HG02884 (cell line): ENCODE results near the gene TACC3.

Experiments used
- ATAC-seq: cut with Tn5 transposase; IDR thresholded peaks from one replicate; pipeline ENCODE4 v1.9.1; 2021; ENCODE audit warnings: mild to moderate bottlenecking, moderate library complexity; ENCODE audit not compliant: unreplicated experiment

The TACC3 gene

DNA sequence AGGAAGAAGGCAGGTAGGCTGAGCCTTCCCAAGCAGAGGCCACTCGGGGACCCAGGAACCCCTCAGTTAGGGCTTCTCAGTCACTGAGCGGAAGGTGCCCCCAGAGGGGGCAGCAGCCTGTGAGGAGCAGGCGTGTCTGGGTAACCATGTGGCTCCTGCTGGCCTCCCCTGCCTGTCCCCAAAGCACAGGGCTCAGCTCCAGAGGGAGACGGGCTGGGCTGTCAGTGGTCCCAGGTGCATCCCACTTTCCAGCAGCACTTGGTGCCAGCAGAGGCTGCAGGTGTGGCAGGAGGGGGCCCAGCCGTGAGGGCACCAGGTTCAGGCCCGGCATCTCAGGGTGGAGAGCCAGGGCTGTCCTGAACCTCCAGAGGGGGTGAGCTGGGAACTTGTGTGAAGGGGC lies 22.7 kb downstream of the TACC3 start:
- no peak for ATAC-seq

DNA sequence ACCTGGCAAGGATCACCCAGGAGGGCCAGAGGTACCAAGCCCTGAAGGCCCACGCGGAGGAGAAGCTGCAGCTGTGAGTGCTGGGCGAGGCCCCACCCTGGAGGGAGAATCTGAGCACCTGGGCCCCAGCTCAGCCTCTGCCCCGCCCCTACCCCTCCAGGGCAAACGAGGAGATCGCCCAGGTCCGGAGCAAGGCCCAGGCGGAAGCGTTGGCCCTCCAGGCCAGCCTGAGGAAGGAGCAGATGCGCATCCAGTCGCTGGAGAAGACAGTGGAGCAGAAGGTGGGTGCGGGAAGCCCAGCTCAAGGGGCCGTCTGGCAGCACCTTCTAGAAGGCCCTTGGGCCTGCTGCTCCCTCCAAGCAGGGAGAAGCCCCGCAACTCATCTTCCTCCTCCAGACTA lies 23.2 kb downstream of the TACC3 start:
- ATAC-seq, result no peak

DNA sequence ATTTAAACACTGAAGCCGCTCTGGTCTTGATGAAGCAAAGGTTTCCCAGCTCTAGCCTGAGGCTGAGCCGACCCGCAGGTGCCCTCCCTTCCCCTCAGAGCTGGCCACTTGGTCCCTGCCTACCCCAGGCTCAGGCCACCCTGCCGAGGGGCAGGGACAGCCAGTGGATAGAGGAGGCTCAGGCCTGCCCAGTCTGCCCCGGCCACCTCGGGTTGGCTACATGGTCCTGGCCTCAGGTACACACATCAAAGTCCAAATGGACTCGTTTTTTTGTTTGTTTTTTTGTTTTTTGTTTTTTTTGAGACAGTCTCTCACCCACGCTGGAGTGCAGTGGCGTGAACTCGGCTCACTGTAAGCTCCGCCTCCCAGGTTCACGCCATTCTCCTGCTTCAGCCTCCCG lies 23.8 kb downstream of the TACC3 start:
- ATAC-seq, result no peak

GRCh38 chr4:1745697-1746096 lies 24.4 kb downstream of the TACC3 start:
- ATAC-seq, result no peak

DNA sequence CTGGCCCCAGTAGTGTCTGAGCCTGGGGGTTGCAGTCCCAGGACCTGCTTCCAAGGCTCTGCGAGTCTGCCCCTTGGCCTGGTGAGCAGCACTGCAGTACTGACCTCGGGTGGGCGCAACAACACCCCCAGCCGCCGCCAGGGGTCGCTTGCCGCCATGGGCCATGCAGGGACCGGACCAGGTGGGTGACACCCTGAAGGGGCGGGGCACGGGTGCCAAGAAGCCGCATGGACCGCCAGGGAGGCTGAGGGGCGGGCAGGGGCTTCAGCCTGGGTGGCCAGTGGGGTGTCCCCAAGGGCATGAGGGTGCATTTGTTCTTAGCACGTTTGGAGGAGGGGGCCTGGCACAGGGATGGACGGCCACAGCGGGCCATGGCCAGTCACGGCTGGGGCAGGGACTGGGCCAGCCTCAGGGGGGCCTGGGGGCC lies 25.0 kb downstream of the TACC3 start:
- ATAC-seq, result no peak

GRCh38 chr4:1746919-1747602 lies 25.7 kb downstream of the TACC3 start:
- no peak for ATAC-seq

DNA sequence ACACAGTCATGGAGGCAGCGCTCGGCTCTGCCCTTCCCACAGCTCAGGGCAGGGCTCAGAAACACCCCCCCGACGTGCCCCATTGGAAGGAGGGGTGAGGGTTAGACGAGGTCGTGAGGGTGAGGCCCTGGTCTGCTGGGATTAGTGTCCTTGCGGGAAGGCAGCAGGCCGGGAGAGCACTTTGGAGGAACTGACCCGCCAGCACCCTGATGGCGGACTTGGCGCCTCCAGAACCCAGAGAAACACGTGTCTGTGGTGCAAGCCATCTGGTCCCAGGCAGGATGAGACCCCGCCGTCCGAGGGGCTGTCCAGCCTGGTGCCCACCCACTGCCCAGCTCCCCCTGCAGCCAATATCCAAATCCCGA lies 26.3 kb downstream of the TACC3 start:
- ATAC-seq, result no peak

- ATAC-seq, result no peak
These were observed 27.2 kb downstream of the TACC3 start for GRCh38 chr4:1748465-1748995.

DNA sequence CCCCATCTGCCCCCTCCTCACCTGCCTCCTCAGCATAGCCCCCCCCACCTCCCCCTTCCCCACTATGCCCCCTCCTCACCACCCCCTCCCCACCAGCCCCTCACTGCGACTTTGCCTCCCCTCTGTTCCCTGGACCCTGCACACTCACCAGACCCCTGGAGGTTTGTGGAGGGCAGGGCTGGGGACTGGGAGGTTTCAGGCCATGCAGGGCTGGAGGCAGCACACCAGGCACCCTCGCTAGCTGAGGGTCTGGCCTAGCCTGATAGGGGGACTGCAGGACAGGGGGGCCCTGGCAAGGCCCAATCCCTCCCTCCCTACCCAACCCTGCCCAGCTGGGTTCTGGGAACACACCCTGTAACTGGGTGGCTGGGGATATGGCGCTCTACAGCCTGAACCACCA lies 28.0 kb downstream of the TACC3 start:
- ATAC-seq, result no peak

DNA sequence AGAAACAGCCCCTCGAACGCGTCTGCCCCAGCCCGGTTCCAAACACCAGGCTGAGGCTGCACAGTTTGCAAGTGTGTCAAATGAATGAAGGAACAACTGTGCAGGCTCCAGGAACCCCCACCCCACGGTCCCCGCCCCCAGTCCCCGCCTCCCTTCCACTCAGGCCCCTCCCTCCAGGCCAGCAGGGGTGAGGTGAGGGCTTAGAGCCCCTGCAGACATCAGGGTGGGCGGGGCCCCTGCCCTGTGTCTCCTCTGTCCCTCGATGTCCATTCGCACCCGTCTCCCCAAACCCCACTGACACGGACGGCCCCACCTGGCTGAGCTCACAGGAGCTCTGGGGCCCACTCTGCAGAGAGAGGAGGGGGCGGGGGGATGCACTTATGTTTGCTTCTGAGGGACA lies 28.5 kb downstream of the TACC3 start:
- ATAC-seq, result no peak

DNA sequence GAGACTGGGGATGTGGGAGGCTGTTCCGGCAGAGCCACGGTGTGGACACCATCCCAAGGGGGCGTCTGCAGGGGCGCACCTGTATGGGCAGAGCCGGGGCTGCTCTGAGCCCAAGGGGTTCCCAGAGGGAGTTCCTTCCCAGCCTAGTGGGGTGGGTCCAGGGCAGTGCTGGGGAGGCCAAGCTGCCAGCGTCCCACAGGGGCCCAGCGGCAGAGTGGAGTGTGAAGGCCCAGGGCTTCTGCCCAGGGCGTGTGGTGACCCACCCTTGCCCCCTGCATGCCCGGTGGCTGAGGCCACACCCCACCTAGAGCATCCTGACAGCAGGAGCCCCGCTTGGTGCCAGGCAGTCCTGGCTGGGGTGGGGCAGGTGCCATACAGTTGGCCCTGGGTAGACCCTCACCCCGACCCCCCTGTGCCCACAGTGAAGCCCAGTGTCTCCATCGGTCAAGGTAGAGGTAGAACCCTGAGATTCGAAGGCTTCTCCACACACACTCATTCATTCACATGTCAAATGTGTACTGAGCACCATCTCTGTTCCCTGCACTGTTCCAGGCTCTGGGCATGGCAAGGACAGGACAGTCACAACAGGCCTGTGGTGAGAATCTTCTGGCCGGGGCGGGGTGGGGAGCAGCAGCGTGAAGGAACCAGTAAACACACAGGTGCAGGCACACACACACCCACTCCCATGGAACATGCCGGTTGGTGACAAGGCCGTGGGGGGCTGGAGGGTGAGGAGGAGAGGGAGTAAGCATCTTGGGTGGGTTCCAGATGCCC lies 29.2 kb downstream of the TACC3 start:
- no peak for ATAC-seq

DNA sequence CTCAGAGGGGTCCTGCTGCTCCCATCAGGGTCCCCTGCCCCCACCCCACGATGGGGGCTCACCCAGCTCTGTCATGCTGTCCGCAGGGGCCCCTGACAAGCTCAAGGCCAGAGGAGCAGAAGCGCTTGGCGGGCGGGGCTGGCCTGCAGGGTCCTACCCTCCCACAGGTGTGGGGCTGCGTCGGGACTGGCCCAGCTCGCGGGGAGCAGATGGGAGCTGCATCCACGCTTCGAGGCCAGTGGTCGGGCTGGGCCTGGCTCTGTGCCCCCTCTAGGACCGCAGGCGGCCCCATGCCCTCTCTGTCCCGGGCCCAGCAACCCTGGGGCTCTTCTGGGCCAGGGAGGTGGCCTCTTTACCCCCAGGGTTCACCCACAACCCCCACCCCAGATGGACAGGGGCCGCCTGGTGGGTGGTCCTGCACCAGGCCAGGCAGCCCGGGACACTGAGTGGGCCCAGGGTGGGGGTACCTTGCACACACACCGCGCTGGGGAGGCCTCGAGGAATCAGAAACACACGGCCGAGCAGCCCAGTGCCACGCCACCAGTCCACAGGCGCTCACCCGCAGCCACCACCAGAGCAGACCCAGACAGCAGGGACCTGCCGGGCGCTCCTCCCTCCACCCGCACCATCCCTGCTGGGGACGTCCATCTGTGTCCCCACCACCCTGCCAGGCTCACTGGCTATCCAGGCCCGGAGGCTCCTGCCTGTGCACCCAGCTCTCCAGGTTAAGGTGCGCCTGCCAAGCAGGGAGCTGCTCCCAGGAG lies 30.0 kb downstream of the TACC3 start:
- ATAC-seq, result no peak

DNA sequence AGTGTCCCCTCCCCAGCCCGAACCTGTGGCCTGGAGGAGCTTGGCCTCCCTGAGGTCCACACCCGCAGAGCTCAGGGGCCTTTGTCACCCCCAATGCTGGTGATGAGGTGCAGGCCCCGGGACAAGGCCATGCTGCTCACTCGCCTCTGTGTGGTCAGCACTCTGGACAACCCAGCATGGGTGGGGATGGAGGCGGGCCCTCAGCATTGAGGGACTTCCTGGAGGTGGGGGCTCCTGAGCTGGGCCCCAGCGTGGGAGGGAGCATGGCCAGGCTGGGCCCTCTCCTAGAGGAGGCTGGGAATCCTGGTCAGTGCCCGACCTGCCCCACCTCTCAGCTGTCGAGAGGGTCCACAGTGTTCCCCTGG lies 30.6 kb downstream of the TACC3 start:
- no peak for ATAC-seq

GRCh38 chr4:1752284-1753041 lies 31.1 kb downstream of the TACC3 start:
- no peak for ATAC-seq

DNA sequence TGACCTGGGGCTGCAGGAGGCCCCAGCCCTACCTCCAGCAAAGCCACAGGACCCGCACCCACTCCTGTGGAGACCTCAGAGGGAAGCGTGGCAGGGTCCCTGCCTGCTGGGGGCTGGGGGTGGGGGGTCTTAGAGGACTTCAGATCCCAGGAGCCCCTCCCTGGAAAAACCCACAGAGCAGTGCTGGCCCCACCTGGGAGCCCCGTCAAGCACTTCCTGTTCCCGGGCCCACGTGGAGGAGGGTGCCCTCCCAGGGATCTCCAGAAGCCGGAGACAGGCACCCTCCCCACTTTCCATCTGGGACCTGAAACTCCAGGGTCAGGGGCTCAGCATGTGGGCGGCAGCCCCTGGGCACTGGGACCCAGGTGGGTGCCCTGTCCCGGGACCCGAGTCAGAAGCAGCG lies 32.0 kb downstream of the TACC3 start:
- no peak for ATAC-seq

GRCh38 chr4:1753697-1754311 lies 32.5 kb downstream of the TACC3 start:
- no peak for ATAC-seq

DNA sequence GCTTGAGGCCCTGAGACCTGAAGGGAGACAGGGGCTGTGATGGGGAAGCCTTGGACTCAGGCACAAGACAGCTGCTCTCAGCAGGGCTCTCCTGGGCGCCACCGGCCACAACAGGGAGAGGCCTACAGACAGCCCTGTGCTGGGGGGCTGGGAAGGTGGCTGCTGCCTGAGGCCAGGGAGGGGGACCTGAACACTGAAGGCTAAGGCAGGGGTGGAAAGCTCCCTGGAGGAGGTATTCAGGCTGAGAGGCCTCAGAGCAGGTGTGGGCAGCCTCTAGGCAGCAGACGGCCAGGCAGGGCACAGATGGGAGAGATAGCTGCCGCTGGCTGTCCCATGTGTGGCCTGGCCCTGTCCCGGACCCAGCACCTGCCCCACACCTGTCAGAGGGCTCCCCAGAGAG lies 33.0 kb downstream of the TACC3 start:
- no peak for ATAC-seq

DNA sequence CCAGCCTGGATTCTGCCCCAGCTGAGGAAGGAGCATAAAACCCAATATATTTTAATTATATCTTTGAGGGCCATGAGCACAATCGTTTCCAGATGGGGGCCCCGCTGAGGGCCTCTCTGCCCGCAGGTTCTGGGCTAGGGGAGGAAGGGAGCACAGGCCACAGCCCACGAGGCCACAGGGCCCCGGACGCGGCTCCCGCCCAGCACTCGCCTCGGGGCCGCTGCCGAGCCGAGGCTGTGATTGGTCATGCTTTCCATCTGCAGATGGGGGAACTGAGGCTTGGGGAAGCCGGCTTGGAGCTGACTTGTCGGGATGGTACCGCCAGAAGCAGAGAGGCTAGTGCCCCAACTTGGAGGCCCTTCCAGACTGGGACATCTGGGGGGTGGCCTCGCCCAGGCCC lies 34.0 kb downstream of the TACC3 start:
- ATAC-seq, result no peak

DNA sequence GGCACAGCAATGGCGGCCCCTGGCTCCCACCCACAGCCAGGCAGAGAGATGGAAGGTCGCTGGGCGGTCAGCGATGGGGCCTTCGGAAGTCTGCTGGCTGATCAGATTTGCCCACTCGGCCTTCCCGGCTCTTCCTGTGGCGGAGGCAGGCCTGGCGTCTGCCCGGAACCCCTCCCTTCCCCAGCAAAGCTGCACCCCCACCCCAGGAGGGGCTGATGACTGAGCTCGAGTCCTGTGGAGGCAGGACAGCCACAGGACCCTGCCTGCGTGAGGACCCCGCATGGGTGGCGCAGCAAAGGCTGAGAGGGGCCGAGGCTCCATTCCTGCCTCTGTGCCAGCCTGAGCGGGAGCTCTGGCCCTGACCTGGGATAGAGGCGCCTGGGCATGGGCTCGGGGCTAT lies 34.8 kb downstream of the TACC3 start:
- no peak for ATAC-seq

DNA sequence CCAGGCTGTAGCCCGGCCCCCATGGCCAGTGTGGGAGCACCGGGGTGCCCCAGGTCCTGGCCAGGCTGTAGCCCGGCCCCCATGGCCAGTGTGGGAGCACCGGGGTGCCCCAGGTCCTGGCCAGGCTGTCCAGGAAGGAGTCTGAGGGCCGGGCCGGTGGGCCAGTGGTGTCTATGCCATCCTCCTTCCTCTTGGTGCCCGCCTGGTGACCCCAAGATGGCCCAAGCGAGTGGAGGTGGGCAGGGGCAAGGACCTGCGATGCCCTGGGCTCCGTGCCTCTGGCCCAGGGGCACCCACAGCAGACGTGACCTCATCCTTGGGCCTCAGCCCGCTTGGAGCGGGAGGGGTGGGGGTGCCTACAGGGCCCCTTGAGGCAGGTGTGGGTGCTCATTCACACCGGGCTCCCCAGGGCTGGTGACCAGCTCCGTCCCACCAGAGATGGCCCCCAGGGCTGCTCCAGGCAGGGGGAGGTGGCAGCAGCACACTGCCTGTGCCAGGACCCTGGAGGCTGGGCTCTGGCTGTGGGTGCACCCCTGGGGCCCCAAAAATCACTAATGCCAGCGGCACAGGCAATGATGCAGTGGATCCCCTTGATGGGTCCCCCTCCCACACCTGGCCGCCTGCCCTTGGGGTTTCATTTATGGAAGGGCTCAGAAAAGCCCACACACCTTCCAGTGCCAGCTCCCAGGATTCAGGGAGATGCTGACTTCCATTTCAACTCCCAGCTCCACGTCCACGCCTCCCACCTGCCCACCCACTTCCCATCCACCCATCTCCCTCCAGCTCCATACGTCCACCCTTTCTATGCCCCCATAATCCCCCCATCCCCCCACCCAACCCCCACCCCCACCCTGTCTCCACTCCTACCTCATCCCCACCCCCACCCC lies 35.8 kb downstream of the TACC3 start:
- no peak for ATAC-seq
